ENCODE measurements around the gene UBE2QL1.

DNA sequence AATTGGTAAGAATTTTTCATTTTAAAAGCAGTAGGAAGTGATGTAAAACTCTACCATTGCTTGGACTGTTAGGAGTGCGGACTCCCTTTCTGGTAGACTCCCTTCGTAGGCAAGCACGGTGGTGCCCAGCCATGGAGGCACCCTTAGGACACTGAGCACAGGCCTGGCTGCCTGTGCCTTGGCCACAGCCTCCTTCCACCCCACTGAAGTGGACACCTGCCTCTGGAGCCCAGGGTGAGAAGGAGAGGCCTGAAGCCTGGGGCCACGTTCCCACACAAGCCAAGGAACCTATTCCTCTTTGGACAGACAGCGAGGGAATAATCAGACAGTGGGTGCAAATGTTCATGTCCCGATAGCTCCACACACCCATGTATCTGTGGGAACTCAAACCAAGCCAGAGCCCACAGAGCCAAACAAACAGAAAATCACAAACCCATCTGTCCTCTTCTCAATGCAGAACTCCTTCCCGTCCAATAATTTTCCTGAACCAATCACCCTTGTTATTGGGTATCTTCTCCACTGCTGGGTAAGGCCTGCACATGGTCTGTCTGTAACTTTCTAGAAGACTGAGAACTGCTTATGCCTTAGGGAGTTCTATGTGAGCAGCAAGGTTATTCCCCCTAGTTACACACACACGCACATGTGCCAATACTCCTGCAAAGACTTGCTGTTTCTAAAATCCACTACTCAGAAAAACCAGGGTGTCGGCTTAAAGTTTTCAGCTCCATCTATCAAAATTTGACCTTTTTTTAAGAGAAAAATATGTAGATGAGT is 45.2 kb downstream of the UBE2QL1 start:
- no peak for TF ChIP-seq TCF12 (IDR thresholded peaks at IDR 0.05)
- no peak for TF ChIP-seq CTCF (IDR thresholded peaks at IDR 0.05)
- no peak for TF ChIP-seq SIN3A (IDR thresholded peaks at IDR 0.05; ENCODE audit: borderline replicate concordance, low read depth, low read length)
- no peak for TF ChIP-seq TEAD4 (IDR thresholded peaks at IDR 0.05; ENCODE audit: borderline replicate concordance, insufficient read depth)
- TF ChIP-seq NRF1 (IDR thresholded peaks at IDR 0.05; ENCODE audit: low read depth, low read length): no peak
- no peak for TF ChIP-seq EP300 (IDR thresholded peaks at IDR 0.05; ENCODE audit: borderline replicate concordance in 1 of 2, low read depth in 1 of 2, low read length in 1 of 2)
- TF ChIP-seq FOSL2 (IDR thresholded peaks at IDR 0.05; ENCODE audit: borderline replicate concordance, low read depth): no peak
- no peak for TF ChIP-seq CHD2 (IDR thresholded peaks at IDR 0.05; ENCODE audit: low read length, partially characterized antibody)
- TF ChIP-seq, protein P1, sequence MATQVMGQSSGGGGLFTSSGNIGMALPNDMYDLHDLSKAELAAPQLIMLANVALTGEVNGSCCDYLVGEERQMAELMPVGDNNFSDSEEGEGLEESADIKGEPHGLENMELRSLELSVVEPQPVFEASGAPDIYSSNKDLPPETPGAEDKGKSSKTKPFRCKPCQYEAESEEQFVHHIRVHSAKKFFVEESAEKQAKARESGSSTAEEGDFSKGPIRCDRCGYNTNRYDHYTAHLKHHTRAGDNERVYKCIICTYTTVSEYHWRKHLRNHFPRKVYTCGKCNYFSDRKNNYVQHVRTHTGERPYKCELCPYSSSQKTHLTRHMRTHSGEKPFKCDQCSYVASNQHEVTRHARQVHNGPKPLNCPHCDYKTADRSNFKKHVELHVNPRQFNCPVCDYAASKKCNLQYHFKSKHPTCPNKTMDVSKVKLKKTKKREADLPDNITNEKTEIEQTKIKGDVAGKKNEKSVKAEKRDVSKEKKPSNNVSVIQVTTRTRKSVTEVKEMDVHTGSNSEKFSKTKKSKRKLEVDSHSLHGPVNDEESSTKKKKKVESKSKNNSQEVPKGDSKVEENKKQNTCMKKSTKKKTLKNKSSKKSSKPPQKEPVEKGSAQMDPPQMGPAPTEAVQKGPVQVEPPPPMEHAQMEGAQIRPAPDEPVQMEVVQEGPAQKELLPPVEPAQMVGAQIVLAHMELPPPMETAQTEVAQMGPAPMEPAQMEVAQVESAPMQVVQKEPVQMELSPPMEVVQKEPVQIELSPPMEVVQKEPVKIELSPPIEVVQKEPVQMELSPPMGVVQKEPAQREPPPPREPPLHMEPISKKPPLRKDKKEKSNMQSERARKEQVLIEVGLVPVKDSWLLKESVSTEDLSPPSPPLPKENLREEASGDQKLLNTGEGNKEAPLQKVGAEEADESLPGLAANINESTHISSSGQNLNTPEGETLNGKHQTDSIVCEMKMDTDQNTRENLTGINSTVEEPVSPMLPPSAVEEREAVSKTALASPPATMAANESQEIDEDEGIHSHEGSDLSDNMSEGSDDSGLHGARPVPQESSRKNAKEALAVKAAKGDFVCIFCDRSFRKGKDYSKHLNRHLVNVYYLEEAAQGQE (IDR thresholded peaks at IDR 0.05; ENCODE audit: low read depth, low read length): no peak
- TF ChIP-seq POLR2AphosphoS5 (IDR thresholded peaks at IDR 0.05; ENCODE audit: low read depth, low read length): no peak
- no peak for TF ChIP-seq SMC3 (IDR thresholded peaks at IDR 0.05; ENCODE audit: low read depth, low read length)
- no peak for TF ChIP-seq RCOR1 (IDR thresholded peaks at IDR 0.05; ENCODE audit: low read length)

Measured in SK-N-SH (cell line).